SH-SY5Y (cell line): ENCODE measurements around the gene KRAS.

Source experiments
- GATA2 ChIP-seq: IDR thresholded peaks from 2 replicates; pipeline ENCODE4 v1.6.1; 2011; ENCODE audit warnings: mild to moderate bottlenecking, low read depth, low read length
- GATA3 ChIP-seq: IDR thresholded peaks from 2 replicates; pipeline ENCODE4 v1.6.1; 2011; ENCODE audit warnings: low read depth, mild to moderate bottlenecking, low read length, moderate library complexity

DNA sequence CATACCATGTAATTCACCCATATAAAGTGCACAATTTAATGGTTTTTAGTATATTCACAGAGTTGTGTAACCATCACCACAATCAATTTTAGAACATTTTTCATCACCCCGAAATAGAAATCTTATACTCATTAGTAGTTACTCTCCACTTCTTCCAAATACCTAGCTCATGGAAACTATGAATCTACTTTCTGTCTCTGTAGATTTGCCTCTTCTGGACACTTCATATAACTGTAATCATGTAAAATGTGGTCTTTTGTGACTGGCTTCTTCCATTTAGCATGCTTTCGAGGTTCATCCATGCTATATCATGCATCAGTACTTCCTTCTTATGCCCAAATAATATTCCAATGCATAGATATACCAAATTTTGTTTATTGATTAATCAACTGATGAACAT, 66.6 kb downstream of the KRAS start:
- TF ChIP-seq GATA3, result no peak
- no peak for TF ChIP-seq GATA2
